HL-60 (cell line): Measurements from ENCODE around the gene SMIM24.

Source experiments
- DNase-seq, 2 experiments: peaks; one replicate each; pipeline ENCODE4 v3.0.0-alpha.2; 2010 to 2020; ENCODE audit warnings: low read depth in 1 of 2, low spot score in 1 of 2
- H3K27ac ChIP-seq: fragments of 250-450 bp; sonication (Bioruptor Pico); replicated peaks from 2 replicates; pipeline ENCODE4 v1.5.1; 2020; ENCODE audit warnings: mild to moderate bottlenecking, moderate library complexity
- H3K27me3 ChIP-seq: fragments of 250-450 bp; sonication (Bioruptor Pico); 2 replicates; pipeline ENCODE4 v1.5.1; 2021; ENCODE audit warnings: mild to moderate bottlenecking, moderate library complexity; ENCODE audit not compliant: insufficient read depth, poor library complexity, severe bottlenecking
- H3K4me3 ChIP-seq: replicated peaks from 2 replicates; pipeline ENCODE4 v1.5.1; 2011; ENCODE audit warnings: mild to moderate bottlenecking, control low read depth, low read length; ENCODE audit not compliant: insufficient read depth
- CTCF ChIP-seq: IDR thresholded peaks from one replicate; pipeline ENCODE4 v1.5.1; 2011; ENCODE audit warnings: low read length, control low read depth, inconsistent platforms; ENCODE audit not compliant: insufficient read depth
- GABPA ChIP-seq: IDR thresholded peaks from 2 replicates; pipeline ENCODE4 v1.6.1; 2012; ENCODE audit warnings: low read depth
- POLR2AphosphoS5 ChIP-seq: IDR thresholded peaks from 2 replicates; pipeline ENCODE4 v1.6.1; 2012; ENCODE audit warnings: low read depth
- SPI1 ChIP-seq: IDR thresholded peaks from 2 replicates; pipeline ENCODE4 v1.6.1; 2012; ENCODE audit warnings: low read depth, mild to moderate bottlenecking, borderline replicate concordance
- TF ChIP-seq, protein P1 (sequence below): IDR thresholded peaks from 2 replicates; pipeline ENCODE4 v1.6.1; 2012; ENCODE audit warnings: low read depth; ENCODE audit not compliant: insufficient replicate concordance

Gene SMIM24

DNA sequence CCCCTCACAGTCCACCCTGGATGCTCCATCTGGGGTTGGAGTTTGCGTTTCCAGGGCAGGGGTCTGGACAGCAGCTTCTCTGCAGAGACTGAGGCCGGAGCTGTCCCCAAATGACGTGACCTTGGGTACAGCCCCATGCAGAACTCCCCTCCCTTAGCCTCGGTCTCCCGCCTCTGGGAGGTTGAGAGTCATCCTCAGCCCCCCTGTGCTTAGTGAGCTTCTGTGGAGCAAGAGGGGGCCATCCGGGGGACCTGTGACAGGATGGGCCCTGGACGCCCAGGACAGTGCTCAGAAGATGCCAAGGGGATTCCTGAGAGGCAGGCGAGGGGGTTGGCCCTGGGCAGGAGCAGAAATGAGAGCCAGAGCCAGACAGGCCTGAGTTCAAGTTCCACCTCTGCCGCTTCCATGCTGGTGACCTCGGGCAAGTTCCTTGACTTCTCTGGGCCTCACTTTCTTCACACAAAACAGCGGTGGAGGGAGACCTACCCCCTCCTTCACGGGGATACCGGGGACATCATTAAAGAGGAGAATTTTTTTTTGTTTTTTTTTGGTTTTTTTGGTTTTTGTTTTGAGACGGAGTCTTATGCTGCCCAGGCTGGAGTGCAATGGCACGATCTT is 20.3 kb downstream of the SMIM24 start:
- H3K27me3 ChIP-seq, result no peaks in the 10 kb centered on the region
- no peak overlapping the region for H3K4me3 ChIP-seq
- TF ChIP-seq, protein P1, sequence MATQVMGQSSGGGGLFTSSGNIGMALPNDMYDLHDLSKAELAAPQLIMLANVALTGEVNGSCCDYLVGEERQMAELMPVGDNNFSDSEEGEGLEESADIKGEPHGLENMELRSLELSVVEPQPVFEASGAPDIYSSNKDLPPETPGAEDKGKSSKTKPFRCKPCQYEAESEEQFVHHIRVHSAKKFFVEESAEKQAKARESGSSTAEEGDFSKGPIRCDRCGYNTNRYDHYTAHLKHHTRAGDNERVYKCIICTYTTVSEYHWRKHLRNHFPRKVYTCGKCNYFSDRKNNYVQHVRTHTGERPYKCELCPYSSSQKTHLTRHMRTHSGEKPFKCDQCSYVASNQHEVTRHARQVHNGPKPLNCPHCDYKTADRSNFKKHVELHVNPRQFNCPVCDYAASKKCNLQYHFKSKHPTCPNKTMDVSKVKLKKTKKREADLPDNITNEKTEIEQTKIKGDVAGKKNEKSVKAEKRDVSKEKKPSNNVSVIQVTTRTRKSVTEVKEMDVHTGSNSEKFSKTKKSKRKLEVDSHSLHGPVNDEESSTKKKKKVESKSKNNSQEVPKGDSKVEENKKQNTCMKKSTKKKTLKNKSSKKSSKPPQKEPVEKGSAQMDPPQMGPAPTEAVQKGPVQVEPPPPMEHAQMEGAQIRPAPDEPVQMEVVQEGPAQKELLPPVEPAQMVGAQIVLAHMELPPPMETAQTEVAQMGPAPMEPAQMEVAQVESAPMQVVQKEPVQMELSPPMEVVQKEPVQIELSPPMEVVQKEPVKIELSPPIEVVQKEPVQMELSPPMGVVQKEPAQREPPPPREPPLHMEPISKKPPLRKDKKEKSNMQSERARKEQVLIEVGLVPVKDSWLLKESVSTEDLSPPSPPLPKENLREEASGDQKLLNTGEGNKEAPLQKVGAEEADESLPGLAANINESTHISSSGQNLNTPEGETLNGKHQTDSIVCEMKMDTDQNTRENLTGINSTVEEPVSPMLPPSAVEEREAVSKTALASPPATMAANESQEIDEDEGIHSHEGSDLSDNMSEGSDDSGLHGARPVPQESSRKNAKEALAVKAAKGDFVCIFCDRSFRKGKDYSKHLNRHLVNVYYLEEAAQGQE, result no peak
- no peak for TF ChIP-seq SPI1
- TF ChIP-seq GABPA, result no peak
- TF ChIP-seq POLR2AphosphoS5, result no peak
- no peak for TF ChIP-seq CTCF
- no peak overlapping the region for H3K27ac ChIP-seq
- DNase-seq, result no peak

GRCh38 chr19:3459089-3459881 is 21.0 kb downstream of the SMIM24 start:
- DNase-seq, result no peak
- TF ChIP-seq GABPA (no peak), SPI1 (no peak), POLR2AphosphoS5 (no peak), CTCF (no peak)
- TF ChIP-seq, protein P1, result no peak
- Histone ChIP-seq H3K4me3 (no peak overlapping the region), H3K27me3 (no peaks in the 10 kb centered on the region), H3K27ac (no peak overlapping the region)

GRCh38 chr19:3458229-3459088 is 21.9 kb downstream of the SMIM24 start:
- Histone ChIP-seq H3K4me3 (no peak overlapping the region), H3K27ac (no peak overlapping the region), H3K27me3 (no peaks in the 10 kb centered on the region)
- DNase-seq, result no peak
- TF ChIP-seq POLR2AphosphoS5, result no peak
- TF ChIP-seq CTCF, result no peak
- TF ChIP-seq, protein P1, result no peak
- no peak for TF ChIP-seq SPI1
- TF ChIP-seq GABPA, result no peak
